Measurements from ENCODE around the gene PRIMPOL. TPM values are rescaled to one million over a fixed set of nuclear protein-coding genes. Genes with fewer than 3 reads are reported as not detected.

Gene PRIMPOL
- total and polyA plus RNA-seq, 3 experiments from 2014 or later, result 13.8 to 20.2 (median 19.0) TPM

DNA sequence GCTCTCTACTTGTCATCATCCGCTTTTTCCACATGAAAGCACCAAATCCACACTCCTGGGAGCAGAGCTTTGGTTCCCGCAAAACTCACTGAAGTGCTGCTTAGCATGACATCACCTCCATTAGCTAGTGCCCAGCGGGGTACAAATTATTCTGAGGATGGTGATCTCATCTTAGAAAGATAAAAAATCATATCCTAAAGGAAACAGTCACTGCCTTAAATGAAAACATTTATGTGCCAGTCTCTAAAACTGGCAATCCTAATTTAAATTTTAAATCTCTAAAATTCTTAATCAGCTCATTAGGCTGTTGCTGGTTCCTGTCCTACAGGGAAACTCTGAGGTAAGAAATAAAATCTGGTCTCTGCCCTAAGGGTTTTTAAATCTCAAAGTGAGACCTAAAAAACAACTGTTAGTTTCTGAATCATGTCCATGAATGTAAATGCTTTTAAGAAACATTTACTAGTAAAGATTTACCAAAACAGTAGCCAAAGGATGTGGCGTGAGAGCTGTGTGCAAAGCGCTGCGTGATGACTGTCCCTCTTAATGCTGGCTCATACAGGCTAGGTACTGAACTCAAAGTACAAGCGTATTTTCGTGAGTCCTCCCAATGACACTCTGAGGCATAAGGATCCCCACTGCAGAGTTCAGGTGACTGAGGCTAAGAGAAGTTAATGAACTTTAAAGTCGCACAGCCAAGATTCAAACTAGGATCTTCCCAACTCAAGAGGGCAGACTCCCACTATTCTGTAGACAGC, 4.8 kb upstream of the PRIMPOL start:
- Histone ChIP-seq H3K4me1 (ENCODE audit: insufficient read depth, low read length) (peaks cover 55% of the 10 kb centered on the region), H3K36me3 (ENCODE audit: insufficient read depth, low read length) (no peaks in the 10 kb centered on the region), H3K27me3 (ENCODE audit: insufficient read depth, low read length, poor library complexity, severe bottlenecking) (no peaks in the 10 kb centered on the region), H3K9me3 (ENCODE audit: low read length) (no peaks in the 10 kb centered on the region), H3K27ac (ENCODE audit: low read depth, low read length) (no peak overlapping the region), H3K4me3 (ENCODE audit: low read length) (no peak overlapping the region)
- Mint-ChIP-seq H3K36me3 (peaks cover 6 to 65% (median 9%) of the 10 kb centered on the region in 3 donors), H3K27me3 (no peaks in the 10 kb centered on the region), H3K9me3 (no peaks in the 10 kb centered on the region), H3K4me3 (peak overlapping the region in 6 of 7 donors; percentile 25 to 56 (median 42)), H3K27ac (peak overlapping the region; percentile 32 to 87 (median 72)), H3K4me1 (peaks cover 62 to 82% (median 82%) of the 10 kb centered on the region in 3 donors)
- ChIA-PET POLR2A (no interaction called here), CTCF (interaction anchor here (0.6 to 0.8 kb wide), 2 partner anchors 90 to 168 kb away, joined by 3 to 4 read pairs; partner anchors contain the start of gene CENPU)
- no peak for DNase-seq

DNA sequence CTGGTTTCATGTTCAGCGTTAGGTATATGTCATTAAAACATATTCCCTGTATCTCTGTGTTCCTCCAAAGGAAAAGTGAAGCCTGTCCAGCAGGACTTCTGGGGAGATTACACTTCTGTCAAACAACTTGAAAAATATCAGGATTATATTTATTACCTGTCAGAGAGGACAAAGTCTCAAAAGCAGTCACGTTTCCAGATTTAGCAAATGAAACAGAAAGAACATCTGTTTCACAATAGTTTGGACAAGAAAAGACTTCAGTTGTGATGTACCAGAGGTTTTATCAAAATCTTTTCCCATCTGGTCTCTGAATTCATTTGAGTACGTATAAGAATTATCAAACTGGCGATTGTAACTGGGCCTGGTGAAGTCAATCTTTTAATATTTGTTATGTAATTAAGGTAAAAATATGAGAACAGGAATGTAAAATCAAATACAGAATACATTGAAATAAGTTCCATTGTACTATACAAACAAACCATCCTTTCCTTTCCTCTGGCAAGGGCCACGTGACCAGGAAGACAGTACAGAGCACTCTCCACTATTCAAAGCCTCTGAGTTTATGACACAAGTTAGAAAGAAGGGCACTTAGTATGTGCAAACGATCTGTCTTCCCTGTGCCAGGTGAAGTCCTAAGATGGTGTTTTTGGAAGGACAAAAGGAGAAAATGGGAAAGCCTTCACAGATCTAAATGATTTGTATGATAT, 3.5 kb upstream of the PRIMPOL start:
- Histone ChIP-seq H3K27me3 (ENCODE audit: insufficient read depth, low read length, poor library complexity, severe bottlenecking) (no peaks in the 10 kb centered on the region), H3K27ac (ENCODE audit: low read depth, low read length) (no peak overlapping the region), H3K9me3 (ENCODE audit: low read length) (no peaks in the 10 kb centered on the region), H3K36me3 (ENCODE audit: insufficient read depth, low read length) (no peaks in the 10 kb centered on the region), H3K4me1 (ENCODE audit: insufficient read depth, low read length) (peaks cover 56% of the 10 kb centered on the region), H3K4me3 (ENCODE audit: low read length) (no peak overlapping the region)
- Mint-ChIP-seq H3K4me3 (peak overlapping the region; percentile 92 to 99 (median 96)), H3K4me1 (peaks cover 63 to 80% (median 80%) of the 10 kb centered on the region in 3 donors), H3K27me3 (no peaks in the 10 kb centered on the region), H3K9me3 (no peaks in the 10 kb centered on the region), H3K27ac (peak overlapping the region; percentile 43 to 97 (median 95)), H3K36me3 (peaks cover 3 to 59% (median 9%) of the 10 kb centered on the region in 3 donors)
- DNase-seq, result no peak
- ChIA-PET POLR2A (no interaction called here), CTCF (interaction anchor here (1.1 kb wide), 1 partner anchor 10 kb away, joined by 3 read pairs; no protein-coding TSS in a partner anchor)

DNA sequence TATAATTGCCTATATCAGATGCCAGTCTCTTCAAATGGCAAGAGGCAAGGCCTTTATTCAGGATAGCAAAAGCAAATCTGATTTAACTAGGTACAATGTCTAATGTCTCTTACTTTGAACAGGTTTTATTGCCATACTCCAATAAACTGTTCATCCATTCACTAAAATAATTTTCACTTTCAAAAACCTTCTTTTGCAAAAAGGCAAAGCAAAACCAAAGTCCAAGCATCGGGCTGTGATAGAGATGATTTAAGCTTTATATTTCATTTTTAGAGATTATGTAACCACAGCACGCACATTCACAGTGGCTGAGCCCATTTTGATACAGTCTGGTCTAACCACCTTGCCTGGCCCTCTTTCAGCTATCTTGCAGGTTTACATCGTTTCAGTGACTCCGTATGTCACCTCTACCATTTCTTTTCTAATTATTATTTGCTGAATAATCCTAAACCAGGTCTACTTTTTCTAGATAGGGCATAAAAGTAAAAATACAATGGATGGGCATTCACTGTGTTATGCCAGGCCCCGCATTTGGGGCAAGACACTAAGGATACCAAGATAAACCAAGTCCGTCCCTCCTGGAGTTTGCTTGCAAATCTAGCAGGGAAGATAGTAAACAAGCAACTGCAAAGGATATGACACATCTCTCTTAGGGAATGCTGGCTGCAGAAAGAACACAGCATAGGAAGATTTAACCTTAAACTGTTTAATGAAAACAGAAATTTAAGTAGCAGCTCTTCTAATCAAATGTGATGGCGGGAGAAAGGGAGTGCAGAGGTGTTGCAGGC, 2.1 kb upstream of the PRIMPOL start:
- Histone ChIP-seq H3K9me3 (ENCODE audit: low read length) (no peaks in the 10 kb centered on the region), H3K27ac (ENCODE audit: low read depth, low read length) (peak overlapping the region; percentile 82), H3K36me3 (ENCODE audit: insufficient read depth, low read length) (no peaks in the 10 kb centered on the region), H3K4me3 (ENCODE audit: low read length) (peak overlapping the region; percentile 89), H3K27me3 (ENCODE audit: insufficient read depth, low read length, poor library complexity, severe bottlenecking) (no peaks in the 10 kb centered on the region), H3K4me1 (ENCODE audit: insufficient read depth, low read length) (peaks cover 51% of the 10 kb centered on the region)
- CTCF ChIA-PET, result interaction anchor here (1.1 to 3.1 kb wide), 5 partner anchors 12 to 383 kb away, joined by 3 to 18 read pairs (median 9); partner anchors contain the start of gene CENPU
- POLR2A ChIA-PET, result interaction anchor here (0.6 to 2.4 kb wide), 3 partner anchors 87 to 1346 kb away, joined by 3 to 16 read pairs (median 10); partner anchors contain the start of genes CENPU and IRF2
- Mint-ChIP-seq H3K27ac (peak overlapping the region; percentile 19 to 97 (median 95)), H3K27me3 (no peaks in the 10 kb centered on the region), H3K4me1 (peaks cover 58 to 76% (median 71%) of the 10 kb centered on the region in 3 donors), H3K4me3 (peak overlapping the region; percentile 92 to 99 (median 96)), H3K36me3 (peaks cover 3 to 49% (median 6%) of the 10 kb centered on the region in 3 donors), H3K9me3 (no peaks in the 10 kb centered on the region)
- no peak for DNase-seq

DNA sequence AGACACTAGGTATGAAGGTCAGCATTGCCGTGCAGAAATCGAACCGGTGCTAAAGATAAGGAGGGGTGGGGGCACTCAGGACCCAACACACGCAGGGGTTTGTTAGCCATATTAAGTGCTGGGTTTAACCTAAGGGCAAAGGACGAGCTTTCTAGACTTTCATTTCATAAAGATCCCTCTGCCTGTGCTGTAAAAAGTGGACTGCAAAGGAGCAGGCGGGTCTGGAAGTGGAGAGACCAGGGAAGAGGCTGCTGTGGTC, 1.6 kb upstream of the PRIMPOL start:
- CTCF ChIA-PET, result interaction anchor here (0.6 to 3.1 kb wide), 6 partner anchors 15 to 384 kb away, joined by 3 to 18 read pairs (median 8); partner anchors contain the start of gene CENPU

DNA sequence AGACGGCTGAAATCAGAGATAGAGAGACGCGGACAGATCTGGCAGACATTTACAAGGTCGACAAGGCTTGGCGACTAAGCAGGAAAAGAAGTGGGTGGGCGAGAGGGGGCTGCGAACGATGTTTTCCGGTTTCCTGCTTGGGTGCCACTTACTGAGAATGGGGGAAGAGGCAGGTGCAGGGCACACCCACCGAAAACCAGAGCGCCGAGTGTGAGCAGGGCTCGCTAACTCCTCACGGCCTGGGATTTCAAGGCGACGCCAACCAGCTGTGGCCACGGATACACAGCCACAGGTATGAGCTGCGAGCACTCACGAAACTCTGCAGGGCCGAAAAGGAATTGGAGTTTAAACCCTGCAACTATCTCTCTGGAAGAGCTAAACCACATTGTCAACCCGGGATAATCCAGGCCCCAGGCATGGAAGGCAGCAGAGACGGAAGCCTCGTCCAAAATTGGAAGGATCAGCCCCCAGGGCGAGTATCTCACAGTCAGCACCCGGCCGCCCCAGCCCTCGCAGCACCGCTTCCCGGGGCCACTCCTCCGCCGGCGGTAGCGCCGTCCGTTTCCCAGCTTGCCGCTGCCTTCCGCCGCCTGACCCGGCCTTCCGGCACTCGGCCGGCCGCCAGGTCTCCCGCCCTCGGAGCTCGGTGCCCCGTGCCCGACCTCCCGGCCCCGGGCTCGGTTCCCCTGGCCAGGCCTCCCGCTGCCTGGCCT, 1.1 kb upstream of the PRIMPOL start:
- ChIA-PET CTCF (interaction anchor here (0.6 to 3.1 kb wide), 7 partner anchors 15 to 384 kb away, joined by 3 to 18 read pairs (median 8); partner anchors contain the start of gene CENPU), POLR2A (interaction anchor here (0.7 to 2.4 kb wide), 9 partner anchors 9 to 495 kb away, joined by 3 to 17 read pairs (median 5); partner anchors contain the start of genes CENPU, IRF2 and SLC25A4)
- Mint-ChIP-seq H3K9me3 (no peaks in the 10 kb centered on the region), H3K27ac (peak overlapping the region; percentile 87 to 98 (median 95)), H3K4me3 (peak overlapping the region; percentile 92 to 99 (median 96)), H3K36me3 (peaks cover 3 to 42% (median 6%) of the 10 kb centered on the region in 3 donors), H3K4me1 (peaks cover 57 to 70% (median 63%) of the 10 kb centered on the region in 3 donors), H3K27me3 (no peaks in the 10 kb centered on the region)
- no peaks in the 10 kb centered on the region for H3K9me3 ChIP-seq (ENCODE audit: low read length)
- H3K4me1 ChIP-seq (ENCODE audit: insufficient read depth, low read length), result peaks cover 48% of the 10 kb centered on the region
- H3K27me3 ChIP-seq (ENCODE audit: insufficient read depth, low read length, poor library complexity, severe bottlenecking), result no peaks in the 10 kb centered on the region
- H3K36me3 ChIP-seq (ENCODE audit: insufficient read depth, low read length), result no peaks in the 10 kb centered on the region
- DNase-seq, result peak; percentile 27 to 65 (median 39)
- peak overlapping the region; percentile 82 for H3K27ac ChIP-seq (ENCODE audit: low read depth, low read length)
- peak overlapping the region; percentile 89 for H3K4me3 ChIP-seq (ENCODE audit: low read length)

More for the DNA sequence above, 1.6 kb upstream of the PRIMPOL start:
- no peak for DNase-seq
- Mint-ChIP-seq H3K4me1 (peaks cover 57 to 71% (median 66%) of the 10 kb centered on the region in 3 donors), H3K27ac (peak overlapping the region; percentile 87 to 98 (median 95)), H3K36me3 (peaks cover 3 to 44% (median 6%) of the 10 kb centered on the region in 3 donors), H3K9me3 (no peaks in the 10 kb centered on the region), H3K4me3 (peak overlapping the region; percentile 92 to 99 (median 96)), H3K27me3 (no peaks in the 10 kb centered on the region)
- H3K36me3 ChIP-seq (ENCODE audit: insufficient read depth, low read length), result no peaks in the 10 kb centered on the region
- POLR2A ChIA-PET, result interaction anchor here (0.8 to 2.4 kb wide), 6 partner anchors 10 to 174 kb away, joined by 3 to 17 read pairs (median 10); partner anchors contain the start of genes CENPU and IRF2
- H3K27ac ChIP-seq (ENCODE audit: low read depth, low read length), result peak overlapping the region; percentile 82
- H3K27me3 ChIP-seq (ENCODE audit: insufficient read depth, low read length, poor library complexity, severe bottlenecking), result no peaks in the 10 kb centered on the region
- peak overlapping the region; percentile 89 for H3K4me3 ChIP-seq (ENCODE audit: low read length)
- H3K9me3 ChIP-seq (ENCODE audit: low read length), result no peaks in the 10 kb centered on the region
- H3K4me1 ChIP-seq (ENCODE audit: insufficient read depth, low read length), result peaks cover 48% of the 10 kb centered on the region

DNA sequence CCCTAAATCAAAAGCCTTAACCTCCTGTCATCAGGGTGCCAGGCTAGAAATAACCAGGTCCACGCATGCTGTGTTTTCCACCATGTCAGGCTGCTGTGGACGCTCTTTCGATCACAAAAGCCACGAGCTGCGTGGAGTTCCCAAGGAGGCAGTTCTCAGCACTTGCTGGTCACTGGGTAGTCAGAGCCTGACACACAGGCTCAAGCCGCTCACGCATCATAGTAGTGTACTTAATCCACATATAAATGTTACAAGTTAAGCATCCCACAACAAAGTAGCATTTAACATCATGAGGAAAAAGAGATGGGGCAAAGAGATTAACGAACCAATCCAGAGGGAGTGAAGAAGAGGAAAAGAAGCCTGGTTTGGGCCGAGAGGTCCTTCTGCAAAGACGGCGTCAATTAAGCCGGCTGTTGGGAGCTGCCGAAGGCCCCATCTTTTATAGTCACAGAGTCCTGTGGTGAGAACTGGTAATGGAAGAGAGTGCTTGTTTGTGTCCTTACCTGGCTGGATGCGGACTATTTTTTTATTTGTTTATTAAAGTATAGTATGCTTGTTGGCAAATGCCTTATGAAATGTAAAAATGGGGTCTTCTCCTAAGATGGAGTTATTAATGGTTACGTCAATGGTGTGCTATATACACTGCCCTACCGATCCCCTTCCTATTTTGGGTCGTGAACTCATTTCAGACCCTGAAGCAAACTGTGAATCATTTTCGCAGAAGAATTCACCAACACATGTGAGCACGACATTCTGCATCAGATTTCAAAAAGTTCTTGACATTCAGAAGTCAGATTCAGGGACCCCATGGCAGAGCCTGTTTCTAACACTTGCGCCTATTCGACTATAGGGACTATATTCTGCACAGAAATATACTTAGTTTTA, 675 bp downstream of the PRIMPOL start:
- Mint-ChIP-seq H3K9me3 (no peaks in the 10 kb centered on the region), H3K4me1 (peaks cover 45 to 58% (median 51%) of the 10 kb centered on the region in 3 donors), H3K27me3 (no peaks in the 10 kb centered on the region), H3K4me3 (peak overlapping the region; percentile 88 to 97 (median 92)), H3K27ac (peak overlapping the region; percentile 75 to 98 (median 94)), H3K36me3 (peaks cover 0 to 38% (median 6%) of the 10 kb centered on the region in 3 donors)
- no peaks in the 10 kb centered on the region for H3K9me3 ChIP-seq (ENCODE audit: low read length)
- no peaks in the 10 kb centered on the region for H3K27me3 ChIP-seq (ENCODE audit: insufficient read depth, low read length, poor library complexity, severe bottlenecking)
- H3K27ac ChIP-seq (ENCODE audit: low read depth, low read length), result peak overlapping the region; percentile 69
- peak overlapping the region; percentile 69 for H3K4me3 ChIP-seq (ENCODE audit: low read length)
- POLR2A ChIA-PET, result interaction anchor here (1.0 to 2.4 kb wide), 6 partner anchors 84 to 386 kb away, joined by 3 to 17 read pairs (median 10); partner anchors contain the start of genes ACSL1, CENPU and IRF2
- CTCF ChIA-PET, result interaction anchor here (0.9 to 3.1 kb wide), 8 partner anchors 13 to 390 kb away, joined by 3 to 18 read pairs (median 6); partner anchors contain the start of gene CENPU
- H3K36me3 ChIP-seq (ENCODE audit: insufficient read depth, low read length), result no peaks in the 10 kb centered on the region
- peaks cover 41% of the 10 kb centered on the region for H3K4me1 ChIP-seq (ENCODE audit: insufficient read depth, low read length)
- DNase-seq, result peak in 1 of 5 donors; percentile 49

Measured in CD8-positive, alpha-beta memory T cell (primary cell).